Endothelial cell of umbilical vein (primary cell): ENCODE data around the gene TTF2.

ENCODE experiments used
- EZH2 ChIP-seq: IDR thresholded peaks from 2 replicates; pipeline ENCODE4 v1.6.1; 2012; ENCODE audit warnings: borderline replicate concordance, low read depth, mild to moderate bottlenecking, moderate library complexity, low read length, inconsistent platforms; ENCODE audit not compliant: severe bottlenecking
- POLR2A ChIP-seq: IDR thresholded peaks from 2 replicates; pipeline ENCODE4 v1.6.1; 2012; ENCODE audit warnings: low read depth, mild to moderate bottlenecking, control low read depth, low read length
- POLR2AphosphoS5 ChIP-seq: IDR thresholded peaks from 2 replicates; pipeline ENCODE4 v1.6.1; 2012; ENCODE audit warnings: low read depth, mild to moderate bottlenecking, control low read depth, low read length, moderate library complexity; ENCODE audit not compliant: insufficient read depth
- TF ChIP-seq, protein P1 (sequence below), 2 donors: IDR thresholded peaks; 1 replicate in 1 of 2; 2 replicates in 1 of 2; pipeline ENCODE4 v1.5.1; 2011; ENCODE audit warnings: low read length in 2 of 2, mild to moderate bottlenecking in 2 of 2, moderate library complexity in 2 of 2, control low read depth in 1 of 2, inconsistent platforms in 1 of 2, low read depth in 1 of 2; ENCODE audit not compliant: insufficient read depth in 1 of 2; ENCODE audit errors: extremely low read depth in 1 of 2
- TF ChIP-seq, protein P2 (sequence below): IDR thresholded peaks from 2 replicates; pipeline ENCODE4 v1.6.1; 2011; ENCODE audit not compliant: insufficient read depth, insufficient read length

DNA sequence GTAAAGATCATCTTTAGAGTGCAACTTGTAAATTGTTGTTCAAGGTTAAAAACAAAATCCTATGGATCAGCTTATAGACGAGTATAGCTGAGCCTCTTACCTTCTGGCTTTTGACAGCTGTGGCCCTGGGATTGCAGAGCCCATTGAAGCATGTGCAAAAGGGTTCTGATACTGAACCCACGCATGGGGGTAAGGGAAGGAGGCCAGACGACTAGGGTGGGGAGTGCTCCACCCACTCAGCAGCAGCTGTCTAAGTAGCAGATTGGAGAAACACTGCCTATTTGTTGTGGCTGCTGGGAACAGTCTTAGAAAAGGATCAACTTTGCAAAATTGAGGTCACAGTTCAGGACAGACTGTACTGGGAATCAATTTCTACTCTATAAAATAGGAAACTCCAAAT is 42.5 kb upstream of the TTF2 start:
- TF ChIP-seq, protein P1, sequence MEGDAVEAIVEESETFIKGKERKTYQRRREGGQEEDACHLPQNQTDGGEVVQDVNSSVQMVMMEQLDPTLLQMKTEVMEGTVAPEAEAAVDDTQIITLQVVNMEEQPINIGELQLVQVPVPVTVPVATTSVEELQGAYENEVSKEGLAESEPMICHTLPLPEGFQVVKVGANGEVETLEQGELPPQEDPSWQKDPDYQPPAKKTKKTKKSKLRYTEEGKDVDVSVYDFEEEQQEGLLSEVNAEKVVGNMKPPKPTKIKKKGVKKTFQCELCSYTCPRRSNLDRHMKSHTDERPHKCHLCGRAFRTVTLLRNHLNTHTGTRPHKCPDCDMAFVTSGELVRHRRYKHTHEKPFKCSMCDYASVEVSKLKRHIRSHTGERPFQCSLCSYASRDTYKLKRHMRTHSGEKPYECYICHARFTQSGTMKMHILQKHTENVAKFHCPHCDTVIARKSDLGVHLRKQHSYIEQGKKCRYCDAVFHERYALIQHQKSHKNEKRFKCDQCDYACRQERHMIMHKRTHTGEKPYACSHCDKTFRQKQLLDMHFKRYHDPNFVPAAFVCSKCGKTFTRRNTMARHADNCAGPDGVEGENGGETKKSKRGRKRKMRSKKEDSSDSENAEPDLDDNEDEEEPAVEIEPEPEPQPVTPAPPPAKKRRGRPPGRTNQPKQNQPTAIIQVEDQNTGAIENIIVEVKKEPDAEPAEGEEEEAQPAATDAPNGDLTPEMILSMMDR (IDR thresholded peaks at IDR 0.05; ENCODE audit: extremely low read depth in 1 of 2, insufficient read depth in 1 of 2, low read depth in 1 of 2, low read length in 2 of 2), result no peak
- TF ChIP-seq, protein P2, sequence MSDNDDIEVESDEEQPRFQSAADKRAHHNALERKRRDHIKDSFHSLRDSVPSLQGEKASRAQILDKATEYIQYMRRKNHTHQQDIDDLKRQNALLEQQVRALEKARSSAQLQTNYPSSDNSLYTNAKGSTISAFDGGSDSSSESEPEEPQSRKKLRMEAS, result no peak
- no peak for TF ChIP-seq EZH2
- no peak for TF ChIP-seq POLR2A
- TF ChIP-seq POLR2AphosphoS5, result no peak
